ENCODE data around the gene C21orf91.

Gene C21orf91

GRCh38 chr21:17789069-17789468, 30.1 kb downstream of the C21orf91 start:
- no peak for ATAC-seq
- peaks cover 41% of the 10 kb centered on the region for H3K36me3 Mint-ChIP-seq
- peaks cover 34% of the 10 kb centered on the region for H3K4me1 Mint-ChIP-seq
- peak overlapping the region; percentile 62 for H3K27ac Mint-ChIP-seq
- no peak overlapping the region for H3K4me3 Mint-ChIP-seq
- no peaks in the 10 kb centered on the region for H3K27me3 Mint-ChIP-seq
- no peaks in the 10 kb centered on the region for H3K9me3 Mint-ChIP-seq

- Mint-ChIP-seq H3K4me1 (peaks cover 52% of the 10 kb centered on the region), H3K27me3 (no peaks in the 10 kb centered on the region), H3K27ac (no peak overlapping the region), H3K36me3 (peaks cover 47% of the 10 kb centered on the region), H3K4me3 (no peak overlapping the region), H3K9me3 (no peaks in the 10 kb centered on the region)
- no peak for ATAC-seq
Observed at GRCh38 chr21:17786851-17787181, 32.3 kb downstream of the C21orf91 start.

GRCh38 chr21:17786071-17786850, 32.9 kb downstream of the C21orf91 start:
- ATAC-seq = no peak
- Mint-ChIP-seq H3K27ac (no peak overlapping the region), H3K9me3 (no peaks in the 10 kb centered on the region), H3K4me3 (no peak overlapping the region), H3K36me3 (peaks cover 43% of the 10 kb centered on the region), H3K4me1 (peaks cover 57% of the 10 kb centered on the region), H3K27me3 (no peaks in the 10 kb centered on the region)

GRCh38 chr21:17785403-17785788, 33.8 kb downstream of the C21orf91 start:
- Mint-ChIP-seq H3K4me1 (peaks cover 66% of the 10 kb centered on the region), H3K27ac (peak overlapping the region; percentile 82), H3K4me3 (peak overlapping the region; percentile 71), H3K36me3 (peaks cover 36% of the 10 kb centered on the region), H3K9me3 (no peaks in the 10 kb centered on the region), H3K27me3 (no peaks in the 10 kb centered on the region)
- no peak for ATAC-seq

DNA sequence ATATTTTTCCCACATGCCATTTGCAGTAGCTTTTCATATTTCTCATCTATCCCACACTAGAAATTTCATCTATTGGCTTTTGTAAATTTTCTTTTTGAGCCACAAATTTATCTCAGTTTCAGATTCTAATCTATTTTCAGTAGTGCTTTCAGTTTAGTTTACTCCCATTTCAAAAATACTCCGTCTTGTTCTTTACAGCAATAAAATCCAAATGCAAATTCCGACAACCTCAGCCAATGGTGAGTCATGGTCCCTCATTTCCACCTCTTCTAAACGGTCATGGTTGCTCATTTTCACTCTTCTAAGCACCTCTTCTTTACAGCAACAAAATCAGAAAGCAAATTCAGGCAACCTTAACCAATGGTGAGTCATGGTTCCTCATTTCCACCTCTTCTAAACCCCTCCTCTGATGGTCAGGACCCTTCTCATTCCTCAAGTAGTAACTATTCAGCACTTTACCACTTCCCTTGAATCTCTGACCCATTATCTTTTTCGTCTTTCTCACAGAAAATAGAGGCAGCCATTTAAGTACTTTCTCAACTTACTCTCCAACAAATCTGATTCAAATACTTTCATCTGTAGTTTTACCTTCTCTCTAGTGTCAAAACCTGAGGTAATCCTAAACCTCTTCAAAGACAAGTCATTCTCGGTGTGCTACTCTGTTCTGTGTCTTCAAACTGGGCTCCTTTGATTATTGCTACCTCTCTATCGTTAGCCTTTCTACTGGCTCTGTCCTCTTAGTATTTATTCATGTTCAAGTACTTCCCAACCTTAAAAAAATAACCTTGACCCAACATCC, 34.4 kb downstream of the C21orf91 start:
- Mint-ChIP-seq H3K9me3 (peaks cover under 1% of the 10 kb centered on the region), H3K27ac (peak overlapping the region; percentile 82), H3K4me1 (peaks cover 69% of the 10 kb centered on the region), H3K27me3 (no peaks in the 10 kb centered on the region), H3K36me3 (peaks cover 36% of the 10 kb centered on the region), H3K4me3 (peak overlapping the region; percentile 71)
- ATAC-seq = peak; percentile 68

DNA sequence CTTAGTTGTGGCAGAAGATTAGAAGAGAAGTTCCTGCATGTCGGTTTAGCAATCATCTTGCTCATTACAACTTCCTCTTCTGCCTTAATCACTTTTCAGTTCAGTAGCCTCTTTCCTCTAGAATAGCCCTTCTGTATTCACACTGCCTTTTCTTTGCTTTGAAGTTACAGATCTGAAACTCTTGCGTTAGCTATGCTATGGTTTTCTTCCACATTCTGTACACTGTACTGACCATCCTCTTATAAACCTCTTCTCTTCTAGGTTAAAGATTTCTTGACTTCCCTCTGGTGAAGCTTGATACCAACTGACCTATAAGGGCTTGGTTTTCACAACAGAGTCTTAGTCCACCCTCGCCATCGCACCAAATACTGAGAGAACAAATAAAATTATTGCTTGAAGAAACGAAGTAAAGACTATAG, 35.0 kb downstream of the C21orf91 start:
- peak; percentile 86 for ATAC-seq
- Mint-ChIP-seq H3K4me1 (peaks cover 67% of the 10 kb centered on the region), H3K36me3 (peaks cover 36% of the 10 kb centered on the region)

GRCh38 chr21:17783481-17784179, 35.5 kb downstream of the C21orf91 start:
- Mint-ChIP-seq H3K27ac (peak overlapping the region; percentile 82), H3K27me3 (no peaks in the 10 kb centered on the region), H3K9me3 (peaks cover 2% of the 10 kb centered on the region), H3K4me1 (peaks cover 64% of the 10 kb centered on the region), H3K4me3 (peak overlapping the region; percentile 71), H3K36me3 (peaks cover 36% of the 10 kb centered on the region)
- ATAC-seq = peak; percentile 73

More for the DNA sequence above, 35.0 kb downstream of the C21orf91 start:
- peak overlapping the region; percentile 82 for H3K27ac Mint-ChIP-seq
- H3K27me3 Mint-ChIP-seq = no peaks in the 10 kb centered on the region
- peak overlapping the region; percentile 71 for H3K4me3 Mint-ChIP-seq
- H3K9me3 Mint-ChIP-seq = peaks cover 2% of the 10 kb centered on the region

GRCh38 chr21:17783003-17783402, 36.2 kb downstream of the C21orf91 start:
- Mint-ChIP-seq H3K36me3 (peaks cover 30% of the 10 kb centered on the region), H3K4me1 (peaks cover 57% of the 10 kb centered on the region), H3K9me3 (peaks cover 2% of the 10 kb centered on the region), H3K4me3 (no peak overlapping the region), H3K27ac (peak overlapping the region; percentile 82), H3K27me3 (no peaks in the 10 kb centered on the region)
- ATAC-seq = no peak

DNA sequence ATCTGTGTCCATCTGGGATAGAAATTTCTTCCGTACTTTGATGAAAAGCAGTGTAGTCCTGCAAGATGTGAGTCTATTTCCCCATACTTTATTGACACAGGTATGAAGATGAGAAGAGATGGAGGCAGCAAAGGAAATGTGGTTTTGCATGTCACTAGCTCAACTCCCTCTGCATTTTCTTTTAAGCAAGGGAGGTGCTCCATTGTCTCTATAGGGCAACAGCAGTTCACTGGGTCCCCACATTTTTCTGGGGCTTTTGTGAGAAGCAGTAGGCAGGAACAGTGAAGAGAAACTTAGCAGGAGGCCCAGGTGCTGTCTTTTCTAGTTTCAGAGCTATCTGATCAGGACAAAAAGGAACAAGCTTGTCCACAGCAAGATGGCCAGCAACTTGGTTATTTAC, 37.1 kb downstream of the C21orf91 start:
- no peak for ATAC-seq
- H3K36me3 Mint-ChIP-seq = peaks cover 26% of the 10 kb centered on the region
- H3K4me1 Mint-ChIP-seq = peaks cover 63% of the 10 kb centered on the region
- H3K27ac Mint-ChIP-seq = peak overlapping the region; percentile 57
- no peaks in the 10 kb centered on the region for H3K27me3 Mint-ChIP-seq
- peaks cover 2% of the 10 kb centered on the region for H3K9me3 Mint-ChIP-seq
- H3K4me3 Mint-ChIP-seq = no peak overlapping the region

- no peaks in the 10 kb centered on the region for H3K27me3 Mint-ChIP-seq
- H3K4me3 Mint-ChIP-seq = no peak overlapping the region
- H3K9me3 Mint-ChIP-seq = peaks cover 2% of the 10 kb centered on the region
- ATAC-seq = no peak
- peaks cover 20% of the 10 kb centered on the region for H3K36me3 Mint-ChIP-seq
- peaks cover 67% of the 10 kb centered on the region for H3K4me1 Mint-ChIP-seq
- peak overlapping the region; percentile 57 for H3K27ac Mint-ChIP-seq
Observed at GRCh38 chr21:17781524-17781923, 37.6 kb downstream of the C21orf91 start.

GRCh38 chr21:17780539-17780938, 38.6 kb downstream of the C21orf91 start:
- peaks cover 2% of the 10 kb centered on the region for H3K9me3 Mint-ChIP-seq
- peaks cover 11% of the 10 kb centered on the region for H3K36me3 Mint-ChIP-seq
- peak; percentile 71 for ATAC-seq
- H3K27ac Mint-ChIP-seq = peak overlapping the region; percentile 57
- peaks cover 74% of the 10 kb centered on the region for H3K4me1 Mint-ChIP-seq
- H3K4me3 Mint-ChIP-seq = peak overlapping the region; percentile 5
- no peaks in the 10 kb centered on the region for H3K27me3 Mint-ChIP-seq

GRCh38 chr21:17779980-17780379, 39.2 kb downstream of the C21orf91 start:
- Mint-ChIP-seq H3K4me3 (no peak overlapping the region), H3K4me1 (peaks cover 74% of the 10 kb centered on the region), H3K9me3 (peaks cover 2% of the 10 kb centered on the region), H3K27ac (peak overlapping the region; percentile 57), H3K27me3 (no peaks in the 10 kb centered on the region), H3K36me3 (peaks cover 6% of the 10 kb centered on the region)
- ATAC-seq = no peak

- Mint-ChIP-seq H3K36me3 (peaks cover 6% of the 10 kb centered on the region), H3K9me3 (peaks cover 2% of the 10 kb centered on the region)
Observed at GRCh38 chr21:17779496-17779895, 39.7 kb downstream of the C21orf91 start.

DNA sequence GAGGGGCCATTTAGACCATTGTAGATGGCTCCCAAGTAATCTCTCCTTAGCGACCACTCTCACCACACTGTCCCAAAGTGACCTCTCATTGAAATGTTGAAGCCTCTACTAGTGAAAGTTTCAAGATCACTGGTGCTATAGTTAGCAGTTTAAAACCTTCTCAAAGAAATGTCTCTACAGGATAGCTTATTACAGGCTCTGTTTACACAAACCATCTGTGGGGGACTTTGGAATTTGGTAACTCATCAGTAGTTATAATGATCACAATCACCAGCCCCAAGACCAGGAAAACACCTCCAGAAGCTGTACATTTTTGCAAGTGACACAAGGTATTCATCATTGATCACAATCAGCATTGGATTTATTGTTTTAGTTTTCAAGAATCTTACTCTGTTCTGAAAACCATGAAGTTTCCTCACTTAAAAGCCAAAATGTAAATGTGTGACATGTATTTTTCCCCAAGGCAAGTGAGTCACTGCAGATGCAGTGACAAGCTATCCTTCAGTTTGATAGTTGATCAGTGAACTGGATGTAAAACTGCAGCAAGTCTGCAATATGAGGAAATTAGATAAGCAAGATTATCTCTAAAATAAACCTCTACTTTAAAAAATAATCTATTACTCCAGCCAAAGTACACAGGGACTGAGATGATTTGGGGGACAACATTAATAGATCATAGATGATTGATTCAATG, 41.9 kb downstream of the C21orf91 start:
- Mint-ChIP-seq H3K4me3 (no peak overlapping the region), H3K4me1 (peaks cover 51% of the 10 kb centered on the region), H3K27me3 (no peaks in the 10 kb centered on the region), H3K27ac (no peak overlapping the region), H3K9me3 (peaks cover 13% of the 10 kb centered on the region), H3K36me3 (peaks cover 2% of the 10 kb centered on the region)
- ATAC-seq = no peak

More at GRCh38 chr21:17779496-17779895, 39.7 kb downstream of the C21orf91 start:
- Mint-ChIP-seq H3K27me3 (no peaks in the 10 kb centered on the region), H3K4me1 (peaks cover 70% of the 10 kb centered on the region), H3K4me3 (no peak overlapping the region), H3K27ac (peak overlapping the region; percentile 57)
- ATAC-seq = no peak

Measured in stimulated activated memory B cell treated with anti-CD40 and anti-IgM and Interleukin-4, amounts not matched to agents 10 μg/mL and 1 μg/mL and 100 μg/mL, for 72 hours (primary cell).